KG1 (cell line): ENCODE measurements around the gene TRMT61B.

Source experiments
- DNase-seq: peaks from one replicate; lab custom pipeline; 2025; lab: John Stamatoyannopoulos, UW

Gene TRMT61B

DNA sequence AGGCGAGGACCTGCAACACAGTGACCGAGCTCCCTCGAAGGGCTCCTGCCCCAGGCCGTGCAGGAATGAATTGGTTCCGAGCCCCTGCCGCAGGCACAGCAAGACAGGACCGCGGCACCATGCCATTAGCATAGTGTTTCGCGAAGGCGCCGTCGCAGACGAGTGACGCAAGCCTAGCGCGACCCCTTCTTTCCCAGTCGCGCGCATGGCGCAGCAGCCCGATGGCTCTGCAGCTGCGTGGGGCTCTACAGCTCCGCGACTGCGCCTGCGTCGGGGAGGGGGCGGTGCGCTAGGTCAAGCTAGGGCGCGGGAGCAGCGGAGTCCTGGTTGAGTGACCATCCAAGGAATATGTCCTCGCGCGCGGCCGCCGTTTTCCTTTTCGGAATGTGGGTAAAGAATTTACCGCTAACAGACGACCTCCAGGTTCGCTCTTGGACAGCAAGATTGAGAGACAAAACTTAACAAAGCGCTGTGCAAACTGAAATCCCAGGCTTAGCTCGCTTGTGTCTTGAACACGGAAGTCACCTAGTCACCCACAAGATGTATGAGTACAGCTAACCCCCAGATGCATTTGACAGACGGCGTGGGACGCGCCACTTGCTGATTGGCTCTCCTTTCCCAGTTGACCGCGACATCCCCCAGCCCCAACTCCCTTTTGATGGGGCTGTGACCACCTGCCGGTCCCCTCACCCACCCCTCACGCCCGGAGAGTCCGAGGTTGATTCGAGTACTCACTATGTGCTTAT lies at the start of gene TRMT61B:
TSS of gene TRMT61B (minus strand) at position 164 of the 746 bp plus-strand sequence. CDS start at position 132, 32 bp downstream.
- DNase-seq = peak; percentile 95

DNA sequence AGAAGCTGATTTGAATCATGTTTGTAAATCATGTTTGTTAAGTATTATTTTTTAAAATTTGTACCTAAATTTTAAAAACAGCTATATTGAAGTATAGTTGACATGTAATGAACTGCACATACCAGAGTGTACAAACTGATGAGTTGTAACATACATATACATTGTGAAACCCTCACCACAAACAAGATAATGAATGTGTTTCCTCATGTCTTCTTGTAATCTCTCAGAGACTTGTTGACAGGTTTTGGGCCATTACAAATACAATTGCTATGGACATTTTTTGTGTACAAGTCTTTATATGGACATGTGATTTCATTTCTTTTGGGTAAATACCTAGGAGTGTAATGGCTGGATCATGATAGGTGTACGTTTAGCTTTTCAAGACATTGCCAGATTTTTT lies 45.8 kb upstream of the TRMT61B start:
- no peak for DNase-seq

DNA sequence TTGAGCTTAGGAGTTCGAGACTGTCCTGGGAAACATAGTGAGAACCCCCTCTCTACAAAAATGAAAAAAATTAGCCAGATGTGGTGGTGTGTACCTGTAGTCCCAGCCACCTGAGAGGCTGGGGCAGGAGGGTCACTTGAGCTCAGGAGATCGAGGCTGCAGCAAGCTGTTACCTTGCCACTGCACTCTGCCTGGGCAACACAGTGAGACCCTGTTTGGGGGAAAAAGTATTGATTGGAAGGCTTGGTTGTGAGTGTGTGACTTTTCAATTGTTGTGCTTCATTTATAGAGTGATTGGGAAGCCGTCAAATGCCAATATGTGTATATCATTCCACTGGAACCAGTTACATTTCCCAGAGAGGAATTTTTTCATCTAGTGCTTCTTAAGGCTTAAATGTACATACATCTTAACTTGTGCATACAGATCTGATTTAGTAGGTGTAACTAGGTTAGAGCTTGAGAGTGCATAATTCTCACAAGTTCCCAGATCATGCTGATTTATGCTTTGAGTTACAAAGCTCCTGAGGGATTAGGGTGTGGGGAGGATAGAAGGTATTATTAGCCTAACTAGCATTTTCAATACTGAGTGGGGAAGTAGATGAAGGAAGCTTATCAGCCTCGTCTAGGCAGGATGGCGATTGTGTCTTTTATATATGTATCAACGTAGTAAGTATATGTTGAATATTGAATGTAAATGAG lies 39.7 kb upstream of the TRMT61B start:
- no peak for DNase-seq

GRCh38 chr2:28908172-28908571 lies 38.1 kb upstream of the TRMT61B start:
- DNase-seq = no peak

GRCh38 chr2:28906821-28907220 lies 36.7 kb upstream of the TRMT61B start:
- no peak for DNase-seq

GRCh38 chr2:28906376-28906775 lies 36.3 kb upstream of the TRMT61B start:
- no peak for DNase-seq

- no peak for DNase-seq
Observed at GRCh38 chr2:28905533-28905932, 35.4 kb upstream of the TRMT61B start.

DNA sequence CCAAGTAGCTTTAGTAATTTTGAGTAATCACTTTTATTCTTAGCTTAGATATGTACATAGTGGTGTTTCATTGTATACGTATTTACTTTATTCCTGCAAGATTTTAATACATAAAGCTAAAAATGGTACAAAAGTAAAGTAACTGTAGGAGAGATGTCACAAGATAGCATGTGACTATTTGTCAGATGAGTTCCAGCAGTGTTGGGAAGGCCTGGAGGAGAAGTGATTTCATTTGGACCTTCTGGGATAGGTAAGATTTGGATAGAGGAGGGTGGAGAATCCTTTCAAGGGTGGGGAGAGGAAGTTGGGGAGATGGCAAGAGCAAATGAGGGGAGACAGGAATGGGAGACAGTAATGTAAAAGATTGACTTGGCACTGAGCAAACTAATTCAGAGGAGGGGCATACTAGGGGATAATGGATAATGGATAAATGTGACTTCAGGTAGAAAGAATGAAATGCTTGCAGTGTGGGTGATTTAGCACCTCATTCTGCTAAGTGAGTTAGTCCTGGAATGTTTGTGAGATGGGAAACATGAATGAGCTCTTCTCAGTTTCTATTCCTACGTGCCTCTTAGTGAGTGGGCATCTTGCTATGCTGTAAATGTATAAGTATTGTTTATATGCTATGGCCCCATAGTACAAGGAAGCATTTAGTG lies 34.8 kb upstream of the TRMT61B start:
- DNase-seq = no peak

DNA sequence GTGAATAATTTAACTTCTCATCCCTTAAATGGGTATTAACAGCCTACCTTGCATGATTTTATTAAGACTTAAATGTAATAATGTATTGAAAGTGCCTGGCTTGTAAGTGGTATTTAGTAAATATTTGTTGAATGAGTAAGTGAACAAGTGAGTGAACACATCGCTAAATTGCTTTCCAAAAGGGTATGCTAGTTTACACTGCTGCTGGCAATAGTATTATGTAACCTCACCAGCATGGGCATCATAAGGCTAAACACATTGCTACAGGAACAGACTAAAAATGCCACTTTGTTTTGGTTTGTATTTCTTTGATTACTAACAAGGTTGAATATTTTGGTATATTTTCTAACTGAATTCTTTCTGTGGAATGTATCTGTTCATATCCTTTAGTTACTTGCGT lies 34.2 kb upstream of the TRMT61B start:
- no peak for DNase-seq

GRCh38 chr2:28902584-28902983 lies 32.5 kb upstream of the TRMT61B start:
- no peak for DNase-seq

- no peak for DNase-seq
Observed at GRCh38 chr2:28901841-28902240, 31.7 kb upstream of the TRMT61B start.

DNA sequence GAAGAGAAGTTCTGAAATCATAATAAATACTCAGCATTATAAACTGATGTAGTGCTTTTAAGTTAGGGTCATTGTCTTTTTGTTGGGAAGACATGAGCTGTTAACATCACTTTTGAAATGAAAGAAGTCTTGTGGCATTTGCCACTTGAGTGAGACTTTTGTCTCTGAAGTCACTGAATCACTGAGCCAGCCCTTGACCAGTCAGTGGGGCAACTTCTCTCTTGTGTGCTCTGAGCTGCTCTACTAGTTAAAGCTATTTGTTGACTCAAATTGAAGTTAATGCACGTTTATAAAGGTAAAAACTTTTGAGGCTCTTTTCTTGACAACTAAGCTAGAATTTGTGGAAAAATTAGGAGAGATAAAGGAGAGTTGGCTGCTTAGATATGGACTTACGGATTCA lies 31.1 kb upstream of the TRMT61B start:
- no peak for DNase-seq

- DNase-seq = no peak
Observed at GRCh38 chr2:28898048-28898447, 27.9 kb upstream of the TRMT61B start.

- no peak for DNase-seq
Observed at GRCh38 chr2:28896906-28897305, 26.8 kb upstream of the TRMT61B start.

- DNase-seq = no peak
Observed at GRCh38 chr2:28895189-28895893, 25.2 kb upstream of the TRMT61B start.

DNA sequence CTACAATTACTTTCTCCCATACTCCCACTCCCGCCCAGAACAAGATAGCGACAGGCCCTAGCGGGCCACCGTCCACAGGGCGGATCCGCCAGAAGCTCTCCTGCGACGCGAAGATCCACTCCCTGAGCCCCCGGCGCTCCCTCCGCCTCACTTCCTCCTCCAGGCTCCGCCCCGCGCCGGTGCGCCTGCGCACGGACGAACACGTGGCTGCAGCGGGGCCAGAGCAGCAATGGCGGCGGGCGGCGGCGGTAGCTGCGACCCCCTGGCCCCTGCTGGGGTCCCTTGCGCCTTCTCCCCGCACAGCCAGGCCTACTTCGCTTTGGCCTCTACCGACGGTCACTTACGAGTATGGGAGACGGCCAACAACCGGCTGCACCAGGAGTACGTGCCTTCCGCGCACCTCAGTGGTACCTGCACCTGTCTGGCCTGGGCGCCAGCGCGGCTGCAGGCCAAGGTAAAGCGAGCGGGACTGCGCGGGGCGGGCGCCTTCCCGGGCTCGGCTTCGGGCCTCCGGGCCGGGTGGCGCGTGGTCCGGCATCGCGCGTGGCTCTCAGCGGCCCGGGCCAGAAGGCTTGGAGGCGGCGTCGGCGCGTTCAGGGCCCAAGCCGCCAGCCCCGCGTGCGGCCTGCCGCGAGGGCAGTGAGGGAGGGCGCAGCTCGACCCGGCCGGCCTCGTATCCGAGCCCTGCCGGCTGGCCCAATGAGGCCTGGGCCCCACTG lies 24.5 kb upstream of the TRMT61B start, which contains the start of gene WDR43:
TSS of gene WDR43 (plus strand) at position 198 of the 719 bp plus-strand sequence. CDS start at position 230, 32 bp downstream.
- peak; percentile 97 for DNase-seq

GRCh38 chr2:28893488-28893887 lies 23.4 kb upstream of the TRMT61B start:
- no peak for DNase-seq

- no peak for DNase-seq
Observed at GRCh38 chr2:28880193-28880592, 10.1 kb upstream of the TRMT61B start.

GRCh38 chr2:28871620-28872019 lies 1.5 kb upstream of the TRMT61B start:
- DNase-seq = no peak

GRCh38 chr2:28869494-28870145 lies 489 bp downstream of the TRMT61B start:
- DNase-seq = peak; percentile 70

- no peak for DNase-seq
Observed at GRCh38 chr2:28868611-28869010, 1.5 kb downstream of the TRMT61B start.
